IMR-90 (cell line): ENCODE data around the gene LAGE3. TPM values are rescaled to one million over a fixed set of nuclear protein-coding genes. Genes with fewer than 3 reads are reported as not detected.

ENCODE experiments used
- ATAC-seq: fragments of 200-7000 bp; cut with Tn5 transposase; 2 replicates; pipeline ENCODE4 v1.9.1; 2020; ENCODE audit warnings: low read depth, mild to moderate bottlenecking, moderate library complexity
- BruUV-seq: library from RNA; stranded (reverse); fragments of 400-500 nt; replicated peaks from 2 replicates; lab custom pipeline; 2021; lab: Mats Ljungman, UMichigan
- CTCF ChIA-PET: fragments of 300-600 bp; formaldehyde crosslinking; extraction: SDS; loops from one replicate; lab custom pipeline; 2021; ENCODE audit warnings: antibody characterized with exemption; lab: Yijun Ruan, JAX
- POLR2A ChIA-PET: fragments of 300-600 bp; sonication (Branson Sonifier 250); formaldehyde crosslinking; loops from one replicate; lab custom pipeline; 2022; ENCODE audit warnings: antibody characterized with exemption; ENCODE audit not compliant: unreplicated experiment; lab: Charles Lee
- DNase-seq: peaks from one replicate; pipeline ENCODE4 v3.0.0; 2013
- H2AFZ ChIP-seq: replicated peaks from 2 replicates; pipeline ENCODE3; 2013; ENCODE audit warnings: low read length, mild to moderate bottlenecking; ENCODE audit not compliant: poor library complexity
- H2AK5ac ChIP-seq: 2 replicates; pipeline ENCODE4 v1.6.1; 2013; ENCODE audit warnings: low read depth, low read length, inconsistent platforms
- H2AK9ac ChIP-seq: replicated peaks from 2 replicates; pipeline ENCODE3; 2013; ENCODE audit warnings: mild to moderate bottlenecking, low read depth, low read length, moderate library complexity; ENCODE audit not compliant: poor library complexity
- H2BK120ac ChIP-seq: 2 replicates; pipeline ENCODE4 v1.6.1; 2013; ENCODE audit warnings: low read depth, low read length, inconsistent platforms
- H2BK15ac ChIP-seq: 3 replicates; pipeline ENCODE4 v1.6.1; 2013; ENCODE audit warnings: low read depth, low read length, inconsistent platforms
- H2BK20ac ChIP-seq: 2 replicates; pipeline ENCODE4 v1.6.1; 2013; ENCODE audit warnings: low read depth, mild to moderate bottlenecking, inconsistent platforms, low read length, moderate library complexity
- H2BK5ac ChIP-seq: 2 replicates; pipeline ENCODE4 v1.6.1; 2013; ENCODE audit warnings: mild to moderate bottlenecking, low read depth, low read length, inconsistent platforms; ENCODE audit not compliant: poor library complexity, severe bottlenecking
- H3K14ac ChIP-seq: replicated peaks from 2 replicates; pipeline ENCODE4 v1.6.1; 2013; ENCODE audit warnings: low read depth, low read length, inconsistent platforms
- H3K18ac ChIP-seq: 2 replicates; pipeline ENCODE4 v1.6.1; 2013; ENCODE audit warnings: low read depth, low read length, control low read depth
- H3K23ac ChIP-seq: 2 replicates; pipeline ENCODE4 v1.6.1; 2013; ENCODE audit warnings: low read depth, low read length, inconsistent platforms
- H3K27ac ChIP-seq: 2 replicates; pipeline ENCODE4 v1.5.1; 2013; ENCODE audit warnings: mild to moderate bottlenecking, control low read depth, low read length; ENCODE audit not compliant: insufficient read depth
- H3K27me3 ChIP-seq: 2 replicates; pipeline ENCODE4 v1.6.1; 2013; ENCODE audit warnings: low read length; ENCODE audit not compliant: control insufficient read depth, insufficient read depth
- H3K36me3 ChIP-seq: 2 replicates; pipeline ENCODE4 v1.6.1; 2013; ENCODE audit warnings: low read length, mixed read lengths; ENCODE audit not compliant: control insufficient read depth, insufficient read depth
- H3K4ac ChIP-seq: 2 replicates; pipeline ENCODE4 v1.6.1; 2013; ENCODE audit warnings: low read depth, low read length, inconsistent platforms
- H3K4me1 ChIP-seq: 2 replicates; pipeline ENCODE4 v1.6.1; 2013; ENCODE audit warnings: low read length, mixed read lengths; ENCODE audit not compliant: control insufficient read depth, insufficient read depth
- H3K4me2 ChIP-seq: 2 replicates; pipeline ENCODE4 v1.6.1; 2013; ENCODE audit warnings: low read depth, mild to moderate bottlenecking, control low read depth, low read length, moderate library complexity
- H3K4me3 ChIP-seq: 2 replicates; pipeline ENCODE4 v1.5.1; 2013; ENCODE audit warnings: low read depth, mild to moderate bottlenecking, control low read depth, low read length, moderate library complexity; ENCODE audit not compliant: insufficient read depth
- H3K56ac ChIP-seq: 2 replicates; pipeline ENCODE4 v1.6.1; 2013; ENCODE audit warnings: low read length, inconsistent platforms; ENCODE audit not compliant: insufficient read depth; ENCODE audit errors: extremely low read depth
- H3K79me1 ChIP-seq, 2 experiments: 2 replicates each; pipeline ENCODE4 v1.6.1; 2013; ENCODE audit warnings: low read length in 2 of 2, inconsistent platforms in 1 of 2, low read depth in 1 of 2
- H3K9ac ChIP-seq: 2 replicates; pipeline ENCODE4 v1.6.1; 2013; ENCODE audit warnings: low read depth, low read length, control low read depth
- H3K9me1 ChIP-seq: 2 replicates; pipeline ENCODE4 v1.6.1; 2013; ENCODE audit warnings: low read length, inconsistent platforms; ENCODE audit not compliant: insufficient read depth
- H3K9me3 ChIP-seq: 2 replicates; pipeline ENCODE4 v1.6.1; 2013; ENCODE audit warnings: low read length; ENCODE audit not compliant: control insufficient read depth, insufficient read depth
- H4K20me1 ChIP-seq: 2 replicates; pipeline ENCODE4 v1.6.1; 2013; ENCODE audit warnings: low read length, inconsistent platforms; ENCODE audit not compliant: insufficient read depth
- H4K5ac ChIP-seq: 2 replicates; pipeline ENCODE4 v1.6.1; 2013; ENCODE audit warnings: mild to moderate bottlenecking, low read depth, low read length, control low read depth
- H4K8ac ChIP-seq, 2 experiments: 2 replicates each; pipeline ENCODE4 v1.6.1; 2013; ENCODE audit warnings: low read depth in 2 of 2, low read length in 2 of 2, control low read depth in 1 of 2, inconsistent platforms in 1 of 2
- H4K91ac ChIP-seq: 2 replicates; pipeline ENCODE4 v1.6.1; 2013; ENCODE audit warnings: low read depth, low read length, inconsistent platforms; ENCODE audit not compliant: insufficient read depth
- CHD1 ChIP-seq: IDR thresholded peaks from 2 replicates; pipeline ENCODE4 v1.6.1; 2012; ENCODE audit warnings: low read depth, low read length, improper control_type of control experiment
- MAFK ChIP-seq: IDR thresholded peaks from 2 replicates; pipeline ENCODE4 v1.6.1; 2012; ENCODE audit warnings: low read depth, low read length, improper control_type of control experiment
- NFE2L2 ChIP-seq: fragments of 150-350 bp; IDR thresholded peaks from 2 replicates; pipeline ENCODE4 v1.6.1; 2016; ENCODE audit warnings: low read depth, mild to moderate bottlenecking, low read length
- RCOR1 ChIP-seq: IDR thresholded peaks from 2 replicates; pipeline ENCODE4 v1.6.1; 2012; ENCODE audit warnings: mild to moderate bottlenecking, low read length, improper control_type of control experiment; ENCODE audit not compliant: insufficient replicate concordance
- WGBS, 2 experiments: methylation state at CpG; one replicate each; pipeline versions ENCODE4 v1.1.5 to v1.1.7; 2013; ENCODE audit warnings: missing lambda C conversion rate in 2 of 2; ENCODE audit not compliant: insufficient read length in 1 of 2; ENCODE audit errors: extremely low coverage in 2 of 2; 5-methylcytosine and 5-hydroxymethylcytosine counted together
- dilution Hi-C: fragments of 300-500 bp; cut with HindIII; formaldehyde crosslinking; loops from one replicate; pipeline ENCODE4 v1.14.3; 2018; ENCODE audit warnings: low sequenced_read_pairs; ENCODE audit not compliant: unreplicated experiment
- in situ Hi-C: fragments of 300-500 bp; cut with MboI; formaldehyde crosslinking; loops from 3 replicates; pipeline ENCODE4 v1.14.3; 2019; ENCODE audit warnings: low sequenced_read_pairs, inconsistent platforms, mixed read lengths
- intact Hi-C: fragments of 100-400 bp; cut with micrococcal nuclease; formaldehyde crosslinking; loops from 2 replicates; pipeline ENCODE4 v1.10.0; 2022
- polyA plus RNA-seq, 3 experiments: library from polyadenylated mRNA; depleted of rRNA; stranded (reverse); fragments of >200 nt; gene quantifications; 2 replicates each; pipeline ENCODE4 v1.2.3, GENCODE V29; 2012; ENCODE audit warnings: low replicate concordance in 1 of 3
- total RNA-seq: library from RNA; depleted of rRNA; stranded (reverse); fragments of >200 nt; gene quantifications from 2 replicates; pipeline ENCODE4 v1.2.3, GENCODE V29; 2012

Gene LAGE3
- total and polyA plus RNA-seq, 2 of the 4 experiments (the other 2 are of a cell fraction): 3.6 to 14.8 TPM

DNA sequence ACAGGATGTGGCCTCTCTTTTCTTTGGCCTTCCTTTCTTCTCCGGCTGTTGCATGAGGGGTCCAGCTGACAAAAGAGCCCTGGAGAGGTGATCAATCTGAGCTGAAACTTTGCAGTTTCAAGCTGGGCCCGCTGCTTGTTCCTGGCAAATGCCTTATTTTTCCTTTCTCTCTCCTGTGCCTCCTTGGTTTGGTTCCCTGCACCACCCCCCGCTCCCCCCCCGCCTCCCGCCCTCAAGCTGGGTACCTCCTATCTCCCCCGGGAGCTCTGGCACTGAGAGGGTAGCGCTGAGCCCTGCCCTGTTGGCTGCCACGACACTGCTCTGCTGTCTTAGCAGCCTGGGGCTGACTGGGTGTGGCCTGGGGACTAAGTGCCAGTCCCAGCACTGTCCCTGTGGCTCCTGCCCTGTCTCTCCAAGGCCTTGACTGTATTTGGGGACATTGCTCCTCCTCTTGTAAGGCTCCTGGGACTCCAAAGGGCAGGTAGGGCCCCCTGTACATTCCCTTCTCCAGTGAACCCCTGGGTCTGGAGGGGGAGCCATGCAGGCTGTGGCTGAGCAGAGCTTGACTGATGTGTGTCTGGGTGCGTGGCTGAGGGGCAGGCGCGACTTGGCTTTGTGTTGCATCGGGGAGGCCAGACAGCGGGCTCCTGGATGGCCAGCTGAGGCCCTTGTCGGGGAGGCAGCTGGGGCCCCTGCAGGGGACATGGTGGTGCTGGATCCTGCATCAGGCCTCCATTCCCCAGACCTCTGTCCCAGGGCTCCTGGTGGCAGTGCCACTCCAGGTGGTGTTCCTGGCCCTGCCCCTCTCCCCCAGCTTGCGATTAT, 19.9 kb downstream of the LAGE3 start:
- DNase-seq: no peak

More for the DNA sequence above, 19.9 kb downstream of the LAGE3 start:
- Histone ChIP-seq H2BK20ac (no peak overlapping the region), H3K4me3 (peak overlapping the region; percentile 74), H3K14ac (peak overlapping the region; percentile 91), H3K23ac (peak overlapping the region; percentile 94), H2BK15ac (no peak overlapping the region), H3K9ac (peak overlapping the region; percentile 71), H4K8ac (peak overlapping the region in 1 of 2 experiments; percentile 25; a peak in 1 of 4 replicates), H2AFZ (peak overlapping the region; percentile 72), H3K4me1 (peaks cover 4% of the 10 kb centered on the region; the same call in 1 of the 2 replicates), H3K36me3 (peaks cover 33% of the 10 kb centered on the region), H3K18ac (no peak overlapping the region), H2AK9ac (peak overlapping the region; percentile 96), H3K9me3 (no peaks in the 10 kb centered on the region; the same call in 1 of the 2 replicates), H2BK120ac (no peak overlapping the region), H3K4me2 (peak overlapping the region; percentile 83), H3K4ac (peak overlapping the region; percentile 91), H4K5ac (no peak overlapping the region; the same call in 1 of the 2 replicates), H3K9me1 (no peaks in the 10 kb centered on the region), H3K27me3 (no peaks in the 10 kb centered on the region), H2AK5ac (peak overlapping the region; percentile 18), H3K56ac (peak overlapping the region; percentile 61), H4K91ac (peak overlapping the region; percentile 23; the same call in 1 of the 2 replicates), H4K20me1 (peaks cover 39% of the 10 kb centered on the region), H3K79me1 (peaks cover 0 to 16% of the 10 kb centered on the region in 2 experiments; a peak in 3 of 4 replicates), H3K27ac (peak overlapping the region; percentile 49), H2BK5ac (peak overlapping the region; percentile 54)
- in situ Hi-C loops (no loop called here), dilution Hi-C loops (no loop called here), intact Hi-C loops (no loop called here)
- ATAC-seq: peak; percentile 37
- no TSS peak for BruUV-seq
- ChIA-PET CTCF (interaction anchor here (1.9 kb wide), 1 partner anchor 68 kb away, joined by 5 read pairs; no protein-coding TSS in a partner anchor), POLR2A (interaction anchor here (0.6 kb wide), 1 partner anchor 266 kb away, joined by 6 read pairs; no protein-coding TSS in a partner anchor)
- 60% methylated on average over 1 of the region's 15 CpGs; no CpG with 5 or more reads in 1 of the 2 experiments for WGBS, 2 experiments
- TF ChIP-seq CHD1 (no peak), RCOR1 (no peak), NFE2L2 (no peak), MAFK (no peak)
